AG04450 (cell line): Measurements from ENCODE around the gene RMI2. TPM values are rescaled to one million over a fixed set of nuclear protein-coding genes. Genes with fewer than 3 reads are reported as not detected.

Experiments used
- CTCF ChIA-PET: fragments of 300-600, 350-600 bp; formaldehyde crosslinking; extraction: SDS; loops from one replicate; lab custom pipeline; 2022; ENCODE audit warnings: antibody characterized with exemption, inconsistent platforms; lab: Charles Lee
- POLR2A ChIA-PET: fragments of 350-600 bp; formaldehyde crosslinking; extraction: SDS; loops from one replicate; lab custom pipeline; 2021; ENCODE audit warnings: antibody characterized with exemption, inconsistent platforms; lab: Yijun Ruan, JAX
- DNase-seq: peaks from one replicate; pipeline ENCODE4 v3.0.0-alpha.2; 2011; ENCODE audit warnings: low read depth, low spot score
- H3K27ac ChIP-seq: one replicate; pipeline ENCODE4 v1.5.1; 2012; ENCODE audit warnings: low read depth, low read length, control low read depth
- H3K27me3 ChIP-seq: one replicate; pipeline ENCODE4 v1.6.0; 2012; ENCODE audit warnings: low read length; ENCODE audit not compliant: control insufficient read depth, insufficient read depth
- H3K4me3 ChIP-seq: 2 replicates; pipeline ENCODE4 v1.5.1; 2011; ENCODE audit warnings: mild to moderate bottlenecking, low read depth, low read length, control low read depth
- H3K9me3 ChIP-seq: 2 replicates; pipeline ENCODE4 v1.5.1; 2012; ENCODE audit warnings: low read length; ENCODE audit not compliant: control insufficient read depth, insufficient read depth
- CTCF ChIP-seq: IDR thresholded peaks from 2 replicates; pipeline ENCODE4 v1.5.1; 2011; ENCODE audit warnings: low read depth, low read length, control low read depth, inconsistent platforms
- polyA plus RNA-seq: library from polyadenylated mRNA; depleted of rRNA; stranded (reverse); fragments of >200 nt; gene quantifications from 2 replicates; pipeline ENCODE4 v1.2.3, GENCODE V29; 2011; rRNA removed
- small RNA-seq: library from RNA; depleted of rRNA; stranded (forward); fragments of <200 nt; gene quantifications from one replicate; pipeline ENCODE3, GENCODE V24; 2012; ENCODE audit warnings: low read depth; ENCODE audit not compliant: insufficient read length

RMI2 gene
- polyA plus RNA-seq, 1 experiment, result 4.7 TPM

- Histone ChIP-seq H3K4me3 (no peak overlapping the region), H3K27ac (no peak overlapping the region), H3K9me3 (no peaks in the 10 kb centered on the region; the same call in 1 of the 2 replicates), H3K27me3 (no peaks in the 10 kb centered on the region)
- POLR2A ChIA-PET, result no interaction called here
- DNase-seq, result no peak
- CTCF ChIA-PET, result interaction anchor here (1.6 to 6.4 kb wide), 3 partner anchors 9 to 444 kb away, joined by 7 to 54 read pairs (median 51); no protein-coding TSS in a partner anchor
- no peak for TF ChIP-seq CTCF
These were observed 52.9 kb downstream of the RMI2 start for GRCh38 chr16:11398136-11398535.

- no peak for TF ChIP-seq CTCF
- Histone ChIP-seq H3K4me3 (no peak overlapping the region), H3K9me3 (no peaks in the 10 kb centered on the region; the same call in 1 of the 2 replicates), H3K27me3 (no peaks in the 10 kb centered on the region), H3K27ac (no peak overlapping the region)
- CTCF ChIA-PET, result interaction anchor here (1.8 to 6.4 kb wide), 3 partner anchors 9 to 315 kb away, joined by 6 to 54 read pairs (median 51); no protein-coding TSS in a partner anchor
- POLR2A ChIA-PET, result no interaction called here
- DNase-seq, result no peak
These were observed 53.6 kb downstream of the RMI2 start for GRCh38 chr16:11398851-11399250.

GRCh38 chr16:11399261-11399831 lies 54.1 kb downstream of the RMI2 start:
- no peak for DNase-seq
- Histone ChIP-seq H3K27me3 (no peaks in the 10 kb centered on the region), H3K9me3 (no peaks in the 10 kb centered on the region; the same call in 1 of the 2 replicates), H3K27ac (no peak overlapping the region), H3K4me3 (no peak overlapping the region)
- ChIA-PET CTCF (interaction anchor here (0.8 to 6.4 kb wide), 5 partner anchors 8 to 315 kb away, joined by 3 to 51 read pairs (median 4); no protein-coding TSS in a partner anchor), POLR2A (interaction anchor here (1.2 kb wide), 1 partner anchor 241 kb away, joined by 5 read pairs; no protein-coding TSS in a partner anchor)
- TF ChIP-seq CTCF, result no peak

- Histone ChIP-seq H3K27me3 (no peaks in the 10 kb centered on the region), H3K27ac (no peak overlapping the region), H3K4me3 (no peak overlapping the region), H3K9me3 (no peaks in the 10 kb centered on the region; the same call in 1 of the 2 replicates)
- DNase-seq, result no peak
- ChIA-PET CTCF (interaction anchor here (0.8 to 1.8 kb wide), 4 partner anchors 11 to 314 kb away, joined by 3 to 6 read pairs (median 4); no protein-coding TSS in a partner anchor), POLR2A (interaction anchor here (0.6 to 1.2 kb wide), 2 partner anchors 149 to 240 kb away, joined by 3 to 5 read pairs; no protein-coding TSS in a partner anchor)
- no peak for TF ChIP-seq CTCF
These were observed 54.8 kb downstream of the RMI2 start for GRCh38 chr16:11400076-11400475.

Small RNA genes within 50 kb of the gene (small RNA-seq; reads per million reads assigned to genes)
- gene AC099489.2 (not detected), gene MIR548H2 (not detected), gene RF00019 (not detected)

Other genes starting within 250 kb of the RMI2 start
- 11.6 and 21.9 TPM in 2 replicates for gene SOCS1, start 89.3 kb upstream of the RMI2 start, polyA plus RNA-seq
- gene TNP2, start 76.1 kb upstream of the RMI2 start, polyA plus RNA-seq, result not detected in 2 replicates
- gene PRM3, start 71.8 kb upstream of the RMI2 start, polyA plus RNA-seq, result not detected in 2 replicates
- not detected in 2 replicates for gene PRM2, start 69.0 kb upstream of the RMI2 start, polyA plus RNA-seq
- gene PRM1, start 64.1 kb upstream of the RMI2 start, polyA plus RNA-seq, result not detected in 2 replicates
- 190 and 217 TPM in 2 replicates for gene LITAF, start 241.5 kb downstream of the RMI2 start, polyA plus RNA-seq